SK-N-SH (cell line): ENCODE results near the gene GP1BA. TPM values are rescaled to one million over a fixed set of nuclear protein-coding genes. Genes with fewer than 3 reads are reported as not detected.
A peak's percentile ranks its signal among the peaks of the same experiment; 100 is the strongest.

Source experiments
- CTCF ChIA-PET: fragments of 300-600, 350-600 bp; formaldehyde crosslinking; extraction: SDS; loops from one replicate; lab custom pipeline; 2021; lab: Yijun Ruan, JAX
- POLR2A ChIA-PET: fragments of 350-600 bp; sonication (Branson Sonifier 250); formaldehyde crosslinking; extraction: SDS; loops from one replicate; lab custom pipeline; 2020; ENCODE audit warnings: antibody characterized with exemption, inconsistent platforms; lab: Yijun Ruan, JAX
- DNase-seq: peaks from one replicate; pipeline ENCODE4 v3.0.0; 2012
- H2AFZ ChIP-seq: fragments of 200-600 bp; sonication (generic); 2 replicates; pipeline ENCODE4 v1.8.1; 2016; ENCODE audit warnings: antibody characterized with exemption, mild to moderate bottlenecking, low read depth
- H3F3A ChIP-seq: fragments of 200-600 bp; sonication (generic); replicated peaks from 2 replicates; pipeline ENCODE3; 2016; ENCODE audit warnings: antibody characterized with exemption, mild to moderate bottlenecking; ENCODE audit not compliant: insufficient read depth
- H3K27ac ChIP-seq, 2 experiments: fragments of 200-500 bp in 1 of 2; fragments of 200-600 bp in 1 of 2; sonication (Bioruptor generic) in 1 of 2; sonication (generic), shearing (Covaris generic) in 1 of 2; 2 replicates each; pipeline versions ENCODE4 v1.5.1 to v1.6.1; 2014 to 2016; ENCODE audit warnings: low read depth in 2 of 2, inconsistent platforms in 1 of 2, low read length in 1 of 2, mild to moderate bottlenecking in 1 of 2, mixed read lengths in 1 of 2
- H3K27me3 ChIP-seq: fragments of 200-600 bp; sonication (generic), shearing (Covaris generic); 2 replicates; pipeline ENCODE4 v1.6.1; 2016; ENCODE audit warnings: mixed run types; ENCODE audit not compliant: insufficient read depth
- H3K36me3 ChIP-seq, 2 experiments: fragments of 200-500 bp in 1 of 2; fragments of 200-600 bp in 1 of 2; sonication (Bioruptor generic) in 1 of 2; sonication (generic) in 1 of 2; replicated peaks in 1 of 2; 2 replicates each; pipeline versions ENCODE3 to v1.5.1; 2014 to 2016; ENCODE audit warnings: low read length in 1 of 2, mild to moderate bottlenecking in 1 of 2; ENCODE audit not compliant: insufficient read depth in 2 of 2, control insufficient read depth in 1 of 2
- H3K4me1 ChIP-seq, 2 experiments: fragments of 200-500 bp in 1 of 2; fragments of 200-600 bp in 1 of 2; sonication (Bioruptor generic) in 1 of 2; sonication (generic), shearing (Covaris generic) in 1 of 2; 2 replicates each; pipeline versions ENCODE4 v1.5.1 to v1.6.1; 2014 to 2016; ENCODE audit warnings: low read depth in 1 of 2, low read length in 1 of 2, mixed run types in 1 of 2; ENCODE audit not compliant: insufficient read depth in 2 of 2, control insufficient read depth in 1 of 2
- H3K4me2 ChIP-seq: fragments of 200-600 bp; sonication (generic), shearing (Covaris generic); 2 replicates; pipeline ENCODE4 v1.6.1; 2017; ENCODE audit warnings: mixed run types
- H3K4me3 ChIP-seq, 2 experiments: fragments of 200-500 bp in 1 of 2; fragments of 200-600 bp in 1 of 2; sonication (Bioruptor generic) in 1 of 2; sonication (generic), shearing (Covaris generic) in 1 of 2; 2 replicates each; pipeline versions ENCODE4 v1.5.1 to v1.8.1; 2014 to 2016; ENCODE audit warnings: low read depth in 2 of 2, inconsistent platforms in 1 of 2, low read length in 1 of 2, mild to moderate bottlenecking in 1 of 2, mixed read lengths in 1 of 2, moderate library complexity in 1 of 2
- H3K79me2 ChIP-seq: fragments of 200-600 bp; sonication (generic); 2 replicates; pipeline ENCODE4 v1.8.1; 2017; ENCODE audit warnings: mild to moderate bottlenecking; ENCODE audit not compliant: insufficient read depth
- H3K9ac ChIP-seq: fragments of 200-600 bp; sonication (generic); 2 replicates; pipeline ENCODE4 v1.6.1; 2017; ENCODE audit warnings: mixed run types
- H3K9me2 ChIP-seq: fragments of 200-600 bp; sonication (generic); 2 replicates; pipeline ENCODE4 v1.6.1; 2017; ENCODE audit warnings: mixed run types
- H3K9me3 ChIP-seq: fragments of 200-600 bp; sonication (generic); 2 replicates; pipeline ENCODE4 v1.6.1; 2017; ENCODE audit warnings: mixed run types, mild to moderate bottlenecking, moderate library complexity
- H4K20me1 ChIP-seq: fragments of 200-600 bp; sonication (generic); 2 replicates; pipeline ENCODE4 v1.6.1; 2017; ENCODE audit warnings: mild to moderate bottlenecking, mixed run types; ENCODE audit not compliant: insufficient read depth
- FOXJ3 ChIP-seq: sonication (generic); formaldehyde crosslinking; IDR thresholded peaks from 2 replicates; pipeline ENCODE4 v1.5.1; 2020; ENCODE audit warnings: mild to moderate bottlenecking, missing genetic modification reagents
- FOXM1 ChIP-seq: IDR thresholded peaks from 2 replicates; pipeline ENCODE4 v1.4.0; 2012; ENCODE audit warnings: low read depth, mild to moderate bottlenecking
- GATA2 ChIP-seq: sonication (generic); formaldehyde crosslinking; IDR thresholded peaks from 2 replicates; pipeline ENCODE4 v1.5.0; 2020; ENCODE audit warnings: mild to moderate bottlenecking, missing genetic modification reagents
- MXI1 ChIP-seq: IDR thresholded peaks from 2 replicates; pipeline ENCODE4 v1.6.1; 2012; ENCODE audit warnings: mild to moderate bottlenecking, low read depth, low read length, improper control_type of control experiment
- NFIC ChIP-seq: IDR thresholded peaks from 2 replicates; pipeline ENCODE4 v1.4.0; 2012; ENCODE audit warnings: borderline replicate concordance
- NRF1 ChIP-seq: IDR thresholded peaks from 2 replicates; pipeline ENCODE4 v1.6.1; 2012; ENCODE audit warnings: low read depth, mild to moderate bottlenecking, low read length
- RFX5 ChIP-seq: IDR thresholded peaks from 2 replicates; pipeline ENCODE4 v1.6.1; 2012; ENCODE audit warnings: mild to moderate bottlenecking, improper control_type of control experiment, low read length
- RXRA ChIP-seq: IDR thresholded peaks from 2 replicates; pipeline ENCODE4 v1.4.0; 2012; ENCODE audit warnings: low read depth, mild to moderate bottlenecking, borderline replicate concordance
- TCF12 ChIP-seq: IDR thresholded peaks from 2 replicates; pipeline ENCODE4 v1.4.0; 2012
- WGBS: methylation state at CpG from one replicate; pipeline ENCODE4 v1.1.6; 2017; ENCODE audit warnings: low lambda C conversion rate; 5-methylcytosine and 5-hydroxymethylcytosine counted together
- polyA plus RNA-seq, 3 experiments: library from polyadenylated mRNA; depleted of rRNA; stranded (reverse); fragments of >200 nt; gene quantifications; 2 replicates each; pipeline ENCODE4 v1.2.3, GENCODE V29; 2012
- TF ChIP-seq, protein P1 (sequence below): fragments of 150-350 bp; IDR thresholded peaks from 2 replicates; pipeline ENCODE4 v1.6.1; 2017; ENCODE audit warnings: antibody characterized with exemption, low read length, low read depth, borderline replicate concordance
- TF ChIP-seq, protein P2 (sequence below): fragments of 200-600 bp; sonication (generic); IDR thresholded peaks from 2 replicates; pipeline ENCODE4 v1.6.1; 2017; ENCODE audit warnings: antibody characterized with exemption, mild to moderate bottlenecking, moderate library complexity
- TF ChIP-seq, protein P3 (sequence below): IDR thresholded peaks from 2 replicates; pipeline ENCODE4 v1.4.0; 2012; ENCODE audit warnings: low read depth, borderline replicate concordance
- TF ChIP-seq, protein P4 (sequence below): IDR thresholded peaks from 2 replicates; pipeline ENCODE4 v1.4.0; 2012; ENCODE audit warnings: low read depth

Gene GP1BA
- polyA plus RNA-seq, 1 of the 3 experiments (the other 2 are of a cell fraction): not detected

DNA sequence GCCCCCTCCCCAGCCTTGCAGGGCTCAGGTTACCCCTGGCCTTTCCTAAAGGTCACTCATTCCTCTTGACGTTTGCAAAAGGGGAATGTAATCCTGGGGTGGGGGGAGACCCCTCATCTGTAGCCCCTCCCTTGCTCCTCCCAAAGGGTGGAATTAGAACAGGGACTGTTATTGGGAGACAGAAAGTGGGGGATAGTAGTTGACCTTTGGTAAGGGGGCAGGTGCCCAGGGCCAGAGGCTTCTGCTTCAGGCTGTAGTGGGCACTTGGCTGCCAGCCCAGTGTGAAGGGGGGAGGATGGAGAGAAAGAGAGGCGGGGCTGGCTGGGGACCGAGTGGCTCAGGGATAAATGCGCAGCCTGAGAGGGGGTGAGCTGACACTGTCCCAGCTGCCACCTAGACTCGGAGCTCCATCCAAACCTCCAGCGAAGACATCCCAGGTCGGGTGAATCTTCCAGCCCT, 18.7 kb downstream of the GP1BA start, which contains the start of gene ENO3:
Gene ENO3 (plus strand): TSS at position 374 of the 459 bp plus-strand sequence. CDS start 711 bp downstream, outside the sequence.
- Histone ChIP-seq H3K4me2 (peak within 1 kb of the TSS; percentile 98), H3K27ac (peak within 1 kb of the TSS; percentile 97 to 100), H3K9ac (peak within 1 kb of the TSS; percentile 83), H4K20me1 (peaks cover 18% of the 10 kb centered on the region), H3K79me2 (peaks cover 52% of the 10 kb centered on the region), H3K9me2 (no peaks in the 10 kb centered on the region), H3K4me1 (peaks cover 31 to 32% of the 10 kb centered on the region in 2 experiments), H3K36me3 (peaks cover 12 to 18% of the 10 kb centered on the region in 2 experiments), H3F3A (peaks cover 44% of the 10 kb centered on the region), H3K27me3 (no peaks in the 10 kb centered on the region), H3K9me3 (no peaks in the 10 kb centered on the region), H2AFZ (peak within 1 kb of the TSS; percentile 57; the same call in 1 of the 2 replicates), H3K4me3 (peak within 1 kb of the TSS; percentile 59 to 60)
- ChIA-PET CTCF (interaction anchor here (0.8 to 2.7 kb wide), 5 partner anchors 16 to 42 kb away, joined by 3 to 13 read pairs (median 7); partner anchors contain the start of gene SPAG7), POLR2A (interaction anchor here (4.6 to 6.7 kb wide), 2 partner anchors 10 to 17 kb away, joined by 16 to 56 read pairs; partner anchors contain the start of genes RNF167, SLC25A11 and SPAG7)
- WGBS: 16% methylated on average over 7 of the region's 7 CpGs
- peak; percentile 76 for DNase-seq
- TF ChIP-seq, protein P1, sequence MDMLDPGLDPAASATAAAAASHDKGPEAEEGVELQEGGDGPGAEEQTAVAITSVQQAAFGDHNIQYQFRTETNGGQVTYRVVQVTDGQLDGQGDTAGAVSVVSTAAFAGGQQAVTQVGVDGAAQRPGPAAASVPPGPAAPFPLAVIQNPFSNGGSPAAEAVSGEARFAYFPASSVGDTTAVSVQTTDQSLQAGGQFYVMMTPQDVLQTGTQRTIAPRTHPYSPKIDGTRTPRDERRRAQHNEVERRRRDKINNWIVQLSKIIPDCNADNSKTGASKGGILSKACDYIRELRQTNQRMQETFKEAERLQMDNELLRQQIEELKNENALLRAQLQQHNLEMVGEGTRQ: no peak
- TF ChIP-seq, protein P2, sequence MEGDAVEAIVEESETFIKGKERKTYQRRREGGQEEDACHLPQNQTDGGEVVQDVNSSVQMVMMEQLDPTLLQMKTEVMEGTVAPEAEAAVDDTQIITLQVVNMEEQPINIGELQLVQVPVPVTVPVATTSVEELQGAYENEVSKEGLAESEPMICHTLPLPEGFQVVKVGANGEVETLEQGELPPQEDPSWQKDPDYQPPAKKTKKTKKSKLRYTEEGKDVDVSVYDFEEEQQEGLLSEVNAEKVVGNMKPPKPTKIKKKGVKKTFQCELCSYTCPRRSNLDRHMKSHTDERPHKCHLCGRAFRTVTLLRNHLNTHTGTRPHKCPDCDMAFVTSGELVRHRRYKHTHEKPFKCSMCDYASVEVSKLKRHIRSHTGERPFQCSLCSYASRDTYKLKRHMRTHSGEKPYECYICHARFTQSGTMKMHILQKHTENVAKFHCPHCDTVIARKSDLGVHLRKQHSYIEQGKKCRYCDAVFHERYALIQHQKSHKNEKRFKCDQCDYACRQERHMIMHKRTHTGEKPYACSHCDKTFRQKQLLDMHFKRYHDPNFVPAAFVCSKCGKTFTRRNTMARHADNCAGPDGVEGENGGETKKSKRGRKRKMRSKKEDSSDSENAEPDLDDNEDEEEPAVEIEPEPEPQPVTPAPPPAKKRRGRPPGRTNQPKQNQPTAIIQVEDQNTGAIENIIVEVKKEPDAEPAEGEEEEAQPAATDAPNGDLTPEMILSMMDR: no peak
- TF ChIP-seq RFX5 (no peak), FOXJ3 (no peak), FOXM1 (no peak), GATA2 (CRISPR knock-in tag) (no peak), NRF1 (no peak), MXI1 (no peak), NFIC (peak; percentile 68), TCF12 (0 out of 2 replicates have a peak, but pooled peaks have one; percentile 5), RXRA (peak; percentile 24; the same call in 1 of the 2 replicates)
- TF ChIP-seq, protein P3, sequence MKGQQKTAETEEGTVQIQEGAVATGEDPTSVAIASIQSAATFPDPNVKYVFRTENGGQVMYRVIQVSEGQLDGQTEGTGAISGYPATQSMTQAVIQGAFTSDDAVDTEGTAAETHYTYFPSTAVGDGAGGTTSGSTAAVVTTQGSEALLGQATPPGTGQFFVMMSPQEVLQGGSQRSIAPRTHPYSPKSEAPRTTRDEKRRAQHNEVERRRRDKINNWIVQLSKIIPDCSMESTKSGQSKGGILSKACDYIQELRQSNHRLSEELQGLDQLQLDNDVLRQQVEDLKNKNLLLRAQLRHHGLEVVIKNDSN: no peak
- TF ChIP-seq, protein P4, sequence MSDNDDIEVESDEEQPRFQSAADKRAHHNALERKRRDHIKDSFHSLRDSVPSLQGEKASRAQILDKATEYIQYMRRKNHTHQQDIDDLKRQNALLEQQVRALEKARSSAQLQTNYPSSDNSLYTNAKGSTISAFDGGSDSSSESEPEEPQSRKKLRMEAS: 0 out of 2 replicates have a peak, but pooled peaks have one; percentile 4
